H1 (cell line): Measurements from ENCODE around the gene HLF. TPM values are rescaled to one million over a fixed set of nuclear protein-coding genes. Genes with fewer than 3 reads are reported as not detected.

Experiments used
- SIX5 ChIP-seq: IDR thresholded peaks from 2 replicates; pipeline ENCODE4 v1.6.1; 2011; ENCODE audit warnings: mild to moderate bottlenecking, low read depth, low read length
- TBP ChIP-seq: IDR thresholded peaks from 2 replicates; pipeline ENCODE4 v1.6.1; 2011; ENCODE audit warnings: low read depth, low read length, improper control_type of control experiment
- polyA plus RNA-seq, 7 experiments: library from polyadenylated mRNA; depleted of rRNA in 3 of 7; stranded (reverse) in 5 of 7; unstranded in 2 of 7; fragments of >200 nt in 5 of 7; fragments of 200-250 nt in 2 of 7; gene quantifications; 1 replicate in 5 of 7; 2 replicates in 1 of 7; 4 replicates in 1 of 7; pipeline versions ENCODE4 v1.2.1 to v1.2.3, GENCODE V29; 2011 to 2013; ENCODE audit warnings: missing spikeins in 2 of 7, mixed read lengths in 2 of 7
- total RNA-seq: library from RNA; stranded (reverse); fragmentation: NEBNext Ultra II Directional; extraction: Animal tissue kit (Norgen Biotek cat#: 25700); gene quantifications from 2 replicates; pipeline ENCODE4 v1.2.1, GENCODE V29; 2021

Gene HLF
- total and polyA plus RNA-seq, 2 of the 8 experiments (the other 6 are each of a cell fraction or from before 2014, with no cell fraction given): 0.39 to 0.60 TPM

GRCh38 chr17:55258578-55259135 lies 6.1 kb upstream of the HLF start (continued):
- TF ChIP-seq TBP (no peak), SIX5 (no peak)
